Frontal cortex (tissue), 4 donors: Measurements from ENCODE around the gene CCNG2. TPM values are rescaled to one million over a fixed set of nuclear protein-coding genes. Genes with fewer than 3 reads are reported as not detected.

Experiments
- DNase-seq, 2 donors: peaks; one replicate each; pipeline ENCODE4 v3.0.0; 2012; ENCODE audit warnings: low spot score in 2 of 2
- FAIRE-seq: peaks from 2 replicates; lab custom pipeline; 2012; peaks lifted over from hg19 to GRCh38; lab: Jason Lieb, UNC
- small RNA-seq: library from RNA; depleted of rRNA; stranded (forward); fragments of <200 nt; gene quantifications from one replicate; pipeline ENCODE3, GENCODE V24; 2014
- total RNA-seq: library from RNA; depleted of rRNA; stranded (reverse); fragments of >200 nt; gene quantifications from one replicate; pipeline ENCODE4 v1.2.3, GENCODE V29; 2014
- donor health status: control.
- donor health status: control.
- donor health status: control.

Gene CCNG2
- total RNA-seq, 1 donor from 2014 or later, result 110 TPM

DNA sequence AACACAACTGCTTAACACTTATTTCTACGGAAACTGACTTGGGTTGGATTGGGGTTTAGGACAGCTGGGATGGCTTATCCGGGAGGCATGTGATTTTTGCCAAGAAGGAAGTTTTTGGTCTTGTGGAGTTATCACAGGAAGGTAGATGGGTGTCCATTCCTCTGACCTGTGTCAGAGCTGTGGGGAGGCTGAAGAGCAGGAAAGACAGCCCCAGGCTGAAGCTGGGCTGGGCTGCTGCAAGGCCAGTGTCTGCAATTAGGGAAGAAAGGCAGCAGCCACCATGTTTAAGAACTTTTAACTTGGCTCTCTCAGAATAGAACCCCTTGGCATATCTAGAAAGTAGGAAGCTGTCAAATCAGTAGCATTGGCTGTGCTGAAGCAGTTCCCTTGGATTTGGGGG is 42.3 kb downstream of the CCNG2 start:
- DNase-seq, result no peak
- FAIRE-seq, result no peak

DNA sequence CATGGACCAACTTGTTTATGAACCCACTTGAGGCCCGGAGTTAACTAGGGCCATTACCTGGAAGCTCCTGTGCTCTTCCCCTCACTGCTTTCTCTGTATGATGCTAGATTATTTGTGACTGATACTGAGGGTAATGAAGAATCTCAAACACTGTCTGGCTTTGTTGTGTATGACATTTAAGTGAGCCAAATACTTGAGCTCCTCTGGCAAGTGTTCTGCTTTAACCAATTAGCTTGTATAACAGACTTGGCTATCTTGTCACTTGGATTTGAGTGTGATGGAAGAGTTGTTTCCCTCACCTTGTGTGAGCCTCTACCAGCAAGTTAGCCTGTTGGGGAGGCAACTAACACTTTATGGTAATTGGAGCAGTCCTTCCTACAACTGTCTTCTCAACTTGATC is 42.7 kb downstream of the CCNG2 start:
- no peak for DNase-seq
- no peak for FAIRE-seq

DNA sequence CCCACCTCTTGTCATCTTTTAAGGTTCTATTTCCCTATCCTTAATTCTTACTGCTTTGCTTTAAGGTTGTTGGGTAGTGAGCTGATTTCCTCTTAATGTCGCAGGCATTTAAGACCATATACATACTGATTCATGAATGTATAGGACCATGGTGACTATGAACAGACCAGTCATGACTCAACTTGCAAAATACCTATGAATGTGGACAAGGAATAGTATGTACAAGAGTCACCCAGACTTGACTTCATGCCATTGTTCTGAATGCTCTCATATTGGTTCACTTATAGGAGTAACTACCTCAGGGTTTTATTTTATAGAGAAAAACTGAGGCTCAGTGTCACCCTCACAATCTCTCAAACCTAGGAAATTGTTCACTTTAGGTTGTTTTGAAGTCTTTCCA is 44.3 kb downstream of the CCNG2 start:
- DNase-seq (no peak), FAIRE-seq (no peak)

DNA sequence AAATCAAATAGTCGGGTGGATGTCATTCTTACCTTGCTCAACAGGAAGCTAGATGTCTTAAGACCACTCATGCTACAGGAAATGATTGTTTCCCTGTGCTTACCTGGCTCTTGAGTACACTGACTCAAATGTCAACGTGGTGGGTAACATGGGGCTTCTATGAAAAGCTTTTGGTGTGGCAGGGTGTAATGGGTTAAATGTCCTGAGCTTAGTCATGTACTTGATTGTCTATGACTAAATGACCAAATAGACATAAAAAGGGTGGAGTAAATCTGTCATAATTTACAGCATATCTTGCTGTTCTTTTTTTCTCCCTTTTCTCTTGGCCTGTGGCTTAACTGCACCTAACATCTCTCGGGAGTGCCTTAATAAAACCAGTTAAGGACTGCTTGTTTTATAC is 44.9 kb downstream of the CCNG2 start:
- no peak for DNase-seq
- FAIRE-seq, result no peak

DNA sequence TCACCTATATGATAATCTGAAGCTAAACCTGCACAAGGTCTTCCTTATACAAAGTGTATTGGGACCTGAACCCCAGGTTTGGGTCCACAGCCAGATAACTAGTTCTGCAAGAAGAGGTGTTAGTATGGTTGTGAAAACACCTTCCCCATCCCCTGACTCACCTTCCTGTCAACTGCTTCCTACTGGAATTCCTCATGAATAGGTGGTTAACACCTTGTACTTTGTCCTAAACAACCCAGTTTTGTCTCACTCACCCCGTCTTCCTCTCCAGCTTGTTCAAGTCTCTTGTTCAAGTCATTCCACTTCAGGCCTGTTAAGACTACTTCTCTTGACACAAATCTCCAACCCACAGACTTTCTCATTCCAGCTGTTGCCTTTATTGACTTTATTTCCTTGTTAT is 45.5 kb downstream of the CCNG2 start:
- DNase-seq (no peak), FAIRE-seq (no peak)

DNA sequence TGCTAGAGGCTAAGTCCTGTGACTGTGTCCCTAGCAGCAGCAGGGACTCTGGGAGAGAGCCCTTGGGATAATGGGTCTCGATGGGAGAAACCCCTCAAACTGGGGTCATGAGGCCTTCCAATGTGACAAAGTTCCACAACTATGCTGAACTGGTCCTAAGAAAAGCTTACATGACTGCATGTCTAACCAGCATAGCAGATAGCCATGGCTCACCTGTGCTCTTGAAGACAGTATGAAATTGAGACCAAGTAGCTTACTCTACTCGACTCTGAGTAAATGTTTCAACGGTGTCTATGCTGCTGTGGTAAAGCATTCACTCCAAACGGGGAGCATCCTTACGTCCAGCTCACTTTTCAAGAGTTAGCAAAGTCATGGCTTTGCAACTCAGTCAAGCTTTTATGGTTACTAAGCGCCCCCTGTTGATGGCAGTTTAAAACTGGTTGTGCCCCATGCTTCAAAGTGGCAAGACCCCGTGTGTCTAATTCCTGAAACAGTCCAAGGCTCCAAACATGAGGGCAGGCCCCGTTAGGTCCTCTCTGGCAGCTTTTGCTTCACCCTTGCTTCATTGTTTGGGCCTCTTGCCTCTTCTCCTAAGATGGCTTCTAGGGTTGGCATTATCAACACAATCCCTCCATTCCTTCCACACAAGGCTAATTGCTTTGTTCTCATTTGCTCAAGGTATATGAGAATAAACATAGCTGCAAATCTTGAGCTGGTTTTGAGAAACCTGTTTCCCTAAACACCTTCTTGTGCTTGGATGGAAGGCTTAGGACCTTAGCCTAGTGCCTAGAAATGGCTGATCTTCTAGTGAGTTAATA is 46.6 kb downstream of the CCNG2 start:
- DNase-seq, result peak; percentile 28 to 66
- no peak for FAIRE-seq

DNA sequence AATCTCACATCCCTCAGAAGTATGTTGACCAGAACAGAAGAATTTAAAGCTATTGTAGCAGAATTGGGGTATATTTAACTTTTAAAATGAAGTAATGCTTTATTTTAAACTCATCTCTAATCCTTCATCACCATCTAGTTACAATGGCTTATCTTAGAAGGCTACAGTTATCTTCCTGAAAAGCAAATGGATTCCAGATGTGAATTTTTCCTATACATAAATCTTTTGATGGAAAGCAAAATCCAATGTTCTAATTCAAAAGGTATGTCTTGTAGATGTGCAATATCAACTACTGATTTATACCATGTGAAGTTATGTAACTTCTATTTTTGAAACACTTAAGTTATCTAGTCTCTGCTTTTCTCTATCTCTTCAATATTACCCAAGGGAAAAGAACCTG is 47.6 kb downstream of the CCNG2 start:
- FAIRE-seq, result no peak
- no peak for DNase-seq

DNA sequence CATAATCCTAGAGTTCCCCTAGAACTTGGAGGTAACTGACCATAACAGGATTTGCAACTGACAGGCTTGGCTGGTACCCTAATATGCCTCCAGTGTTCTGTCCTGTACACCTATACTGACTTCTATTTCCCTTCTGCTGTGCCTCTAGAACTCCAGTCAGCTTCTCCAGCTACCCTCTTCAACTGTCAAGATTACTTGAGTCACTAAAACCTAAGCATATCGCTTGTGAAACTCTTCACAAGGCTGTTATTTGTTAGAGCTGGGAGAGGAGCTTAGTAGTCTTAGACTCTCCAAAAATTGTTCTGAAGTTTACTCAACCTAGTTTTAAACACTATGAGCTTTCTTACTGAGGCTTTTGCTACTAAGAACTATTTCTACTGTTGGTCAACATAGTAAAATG is 52.0 kb downstream of the CCNG2 start:
- DNase-seq (no peak), FAIRE-seq (no peak)

DNA sequence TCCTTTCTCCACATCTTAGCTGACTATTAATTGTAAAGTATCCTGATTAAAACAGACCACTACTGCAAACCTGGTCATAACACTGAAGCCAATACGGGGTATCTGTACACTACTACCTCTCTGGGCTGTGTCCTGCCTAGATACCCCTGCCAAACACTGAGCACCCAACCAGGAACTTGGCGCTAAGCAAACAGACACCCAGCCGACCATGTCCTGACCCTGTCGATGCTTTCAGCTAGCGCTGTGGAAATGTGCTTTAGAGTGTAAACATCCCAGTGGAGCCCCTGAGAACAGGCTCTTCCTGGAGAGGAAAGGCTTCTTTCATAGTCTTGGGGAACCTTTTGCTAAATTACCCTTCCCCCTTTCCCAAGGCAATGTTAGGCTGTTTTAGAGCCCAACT is 52.9 kb downstream of the CCNG2 start:
- FAIRE-seq, result no peak
- no peak for DNase-seq

DNA sequence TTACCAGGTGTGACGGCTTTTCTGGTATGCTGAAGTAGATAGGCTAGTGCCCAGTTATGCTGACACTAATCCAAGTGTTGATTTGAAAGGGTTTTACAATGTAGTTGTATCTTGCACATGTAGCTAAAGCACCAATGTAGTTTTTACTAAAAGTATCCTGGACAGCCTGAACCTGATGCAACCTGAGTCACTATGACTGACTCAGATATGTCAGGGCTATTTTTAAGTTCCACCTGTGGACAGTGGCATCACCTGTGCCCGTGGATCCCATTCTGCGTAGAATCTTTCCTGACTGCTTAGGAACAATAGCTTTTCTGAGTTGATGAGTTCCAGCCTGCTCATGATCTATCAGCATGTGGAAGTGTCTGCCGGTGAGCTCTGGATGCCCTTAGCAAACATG is 58.1 kb downstream of the CCNG2 start:
- FAIRE-seq (no peak), DNase-seq (no peak)

DNA sequence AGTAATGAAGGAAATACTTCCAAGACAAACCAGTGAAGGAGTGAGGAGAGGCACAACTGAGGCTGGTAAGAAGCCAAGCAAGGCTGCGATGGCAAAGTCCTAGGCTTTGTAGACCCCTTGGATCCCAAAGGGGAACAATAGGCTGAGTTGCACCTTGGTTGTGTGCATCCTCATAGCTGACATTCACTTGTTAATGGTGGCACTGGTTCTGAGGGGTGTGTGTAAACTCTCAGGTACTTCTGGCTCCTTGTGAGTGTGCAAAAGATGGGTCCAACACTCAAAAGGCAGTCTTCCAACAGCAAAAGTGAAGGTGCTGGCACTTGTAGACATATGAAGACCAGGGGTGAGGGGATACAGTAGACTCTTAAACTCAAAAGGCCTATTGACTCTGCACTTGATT is 60.5 kb downstream of the CCNG2 start:
- FAIRE-seq (no peak), DNase-seq (no peak)

DNA sequence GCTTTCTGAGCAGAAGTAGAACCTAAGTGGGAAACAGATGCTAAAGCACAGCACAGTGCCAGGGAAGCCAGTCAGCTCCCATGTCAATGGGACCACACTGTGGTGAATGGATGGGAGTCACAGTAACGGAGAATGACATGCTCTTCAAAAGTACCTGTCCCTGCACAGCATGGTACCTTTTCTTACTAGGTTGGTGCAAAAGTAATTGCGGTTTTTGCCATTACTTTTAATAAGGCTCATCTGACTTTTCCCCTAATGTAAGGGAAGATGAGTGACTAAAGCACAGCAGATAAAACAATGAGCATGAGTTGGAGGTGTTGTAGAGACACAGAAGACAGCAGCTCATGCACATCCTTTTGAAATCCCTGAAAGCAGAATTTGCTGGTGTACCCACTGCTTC is 62.3 kb downstream of the CCNG2 start:
- DNase-seq (no peak), FAIRE-seq (no peak)

Small RNAs within 50 kb of the gene (small RNA-seq; reads per million reads assigned to genes)
- not detected for gene RNU6-1187P

Other genes with a start within 250 kb of the CCNG2 start
- gene SEPTIN11, start 207.5 kb upstream of the CCNG2 start, total RNA-seq, result 198 TPM
- 460 TPM for gene CCNI, start 81.2 kb upstream of the CCNG2 start, total RNA-seq